ENCODE measurements around the gene WDR26. TPM values are rescaled to one million over a fixed set of nuclear protein-coding genes. Genes with fewer than 3 reads are reported as not detected.
A peak's percentile ranks its signal among the peaks of the same experiment; 100 is the strongest.
"Not testable (repeated sequence)": the region's sequence is repeated elsewhere in the genome, so short reads cannot be mapped to it uniquely, and the experiment has no call there.

Gene WDR26
- total RNA-seq, 2 donors from 2014 or later = 82.2 to 92.2 TPM

- ATAC-seq (replicated peaks in 1 of 2) (no peak), DNase-seq (no peak)
- H3K36me3 Mint-ChIP-seq (ENCODE audit: insufficient read depth in 2 of 2) = peaks cover 16 to 21% of the 10 kb centered on the region in 2 donors
- no peak overlapping the region for H3K27ac Mint-ChIP-seq
- peak overlapping the region in 1 of 2 donors; percentile 25 for H3K4me3 Mint-ChIP-seq
- peaks cover 3 to 11% of the 10 kb centered on the region in 2 donors for H3K9me3 Mint-ChIP-seq
- H3K4me1 Mint-ChIP-seq (ENCODE audit: low read depth) = peaks cover 25% of the 10 kb centered on the region
- no peaks in the 10 kb centered on the region for H3K27me3 Mint-ChIP-seq (ENCODE audit: low read depth)
Measured at GRCh38 chr1:224343679-224344078, 90.9 kb downstream of the WDR26 start.

- peaks cover 1 to 11% of the 10 kb centered on the region in 2 donors for H3K9me3 Mint-ChIP-seq
- H3K27ac Mint-ChIP-seq; H3K27me3 Mint-ChIP-seq (ENCODE audit: low read depth): not testable (repeated sequence)
- peak; percentile 79 to 81 for ATAC-seq (replicated peaks in 1 of 2)
- peak; percentile 39 to 46 for DNase-seq
- H3K36me3 Mint-ChIP-seq (ENCODE audit: insufficient read depth in 2 of 2) = peaks cover 14 to 16% of the 10 kb centered on the region in 2 donors
- peaks cover 11% of the 10 kb centered on the region for H3K4me1 Mint-ChIP-seq (ENCODE audit: low read depth)
- H3K4me3 Mint-ChIP-seq = peak overlapping the region; percentile 76 to 78
Measured at GRCh38 chr1:224340453-224341384, 93.9 kb downstream of the WDR26 start.

GRCh38 chr1:224339442-224340033 lies 95.1 kb downstream of the WDR26 start:
- Mint-ChIP-seq H3K36me3 (ENCODE audit: insufficient read depth in 2 of 2) (peaks cover 11 to 12% of the 10 kb centered on the region in 2 donors), H3K27me3 (ENCODE audit: low read depth) (no peaks in the 10 kb centered on the region), H3K4me1 (ENCODE audit: low read depth) (peaks cover 17% of the 10 kb centered on the region), H3K27ac (no peak overlapping the region), H3K9me3 (peaks cover 1 to 11% of the 10 kb centered on the region in 2 donors), H3K4me3 (no peak overlapping the region)
- DNase-seq (no peak), ATAC-seq (replicated peaks in 1 of 2) (no peak)

- H3K9me3 Mint-ChIP-seq = peaks cover 1 to 8% of the 10 kb centered on the region in 2 donors
- peaks cover 8% of the 10 kb centered on the region in 2 donors for H3K36me3 Mint-ChIP-seq (ENCODE audit: insufficient read depth in 2 of 2)
- no peaks in the 10 kb centered on the region for H3K27me3 Mint-ChIP-seq (ENCODE audit: low read depth)
- no peak for DNase-seq
- ATAC-seq (replicated peaks in 1 of 2) = no peak
- H3K4me3 Mint-ChIP-seq = no peak overlapping the region
- H3K4me1 Mint-ChIP-seq (ENCODE audit: low read depth) = peaks cover 29% of the 10 kb centered on the region
- no peak overlapping the region for H3K27ac Mint-ChIP-seq
Measured at GRCh38 chr1:224338150-224338838, 96.3 kb downstream of the WDR26 start.

Other genes starting within 250 kb of the WDR26 start
- gene NVL, start 104.6 kb downstream of the WDR26 start, total RNA-seq = 10 to 100 TPM; 39.0 to 51.7 TPM
- gene CNIH4, start 77.9 kb downstream of the WDR26 start, total RNA-seq = 10 to 100 TPM; 50.3 to 55.3 TPM
- gene CNIH3, start 181.5 kb upstream of the WDR26 start, total RNA-seq = 1 to 10 TPM in 1 of 2 donors, under 1 TPM in 1; 0.62 to 1.4 TPM